Kidney glomerular epithelial cell (primary cell): ENCODE results near the gene ATG16L1.

Source experiments
- DNase-seq: peaks from one replicate; lab custom pipeline; 2025; lab: John Stamatoyannopoulos, UW

ATG16L1 gene

DNA sequence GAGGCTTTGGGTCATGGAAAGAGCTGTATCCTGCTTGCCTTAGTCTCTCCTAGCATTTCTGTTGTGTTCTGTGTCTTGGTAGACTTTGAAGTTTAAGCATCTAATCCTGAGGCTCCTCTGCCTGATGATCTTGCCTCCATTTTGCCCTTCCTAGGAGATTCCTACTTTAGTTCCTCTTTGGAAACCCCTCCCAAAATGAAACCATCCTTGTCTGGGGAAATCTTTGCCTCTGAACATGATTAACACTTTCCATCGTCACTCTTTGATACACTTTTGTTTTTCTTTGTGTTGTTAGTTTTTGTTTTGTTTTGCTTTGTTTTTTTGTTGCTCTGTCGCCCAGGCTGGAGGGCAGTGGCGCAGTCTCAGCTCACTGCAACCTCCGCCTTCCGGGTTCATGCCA is 9.2 kb downstream of the ATG16L1 start:
- DNase-seq: no peak

DNA sequence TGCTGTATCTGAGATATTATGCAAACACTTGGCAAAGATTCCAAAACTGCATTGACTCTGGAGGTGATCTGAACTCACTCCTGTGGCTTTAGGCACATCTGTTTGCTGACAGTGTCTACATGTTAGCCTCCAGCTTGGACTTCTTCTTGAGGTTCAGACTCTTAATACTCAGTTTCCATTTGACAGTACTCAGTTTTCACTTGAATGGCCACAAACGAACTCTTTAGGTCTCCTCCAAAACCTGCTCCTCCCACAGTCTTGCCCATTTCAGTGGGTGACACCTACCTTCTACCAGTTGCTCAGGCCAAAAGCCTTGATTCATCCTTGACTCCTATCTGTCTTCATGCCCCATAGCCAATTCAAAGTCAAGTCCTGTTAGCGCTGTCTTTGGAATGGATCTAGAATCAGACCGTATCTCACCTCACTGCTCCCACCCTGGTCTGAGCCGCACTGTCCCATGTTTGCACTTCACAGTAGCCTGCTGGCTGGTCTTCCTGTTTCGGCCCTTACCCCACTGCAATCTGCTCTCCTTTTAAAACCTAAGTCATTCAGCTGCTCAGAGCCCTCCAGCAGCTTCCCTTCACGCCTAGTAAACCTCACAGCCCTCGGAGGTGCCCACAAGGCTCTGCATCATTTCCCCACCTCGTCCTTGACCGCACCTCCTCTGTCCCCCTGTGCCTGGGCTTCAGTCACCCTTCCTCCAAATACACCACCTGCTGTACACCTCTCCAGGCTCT is 10.5 kb downstream of the ATG16L1 start:
- no peak for DNase-seq

DNA sequence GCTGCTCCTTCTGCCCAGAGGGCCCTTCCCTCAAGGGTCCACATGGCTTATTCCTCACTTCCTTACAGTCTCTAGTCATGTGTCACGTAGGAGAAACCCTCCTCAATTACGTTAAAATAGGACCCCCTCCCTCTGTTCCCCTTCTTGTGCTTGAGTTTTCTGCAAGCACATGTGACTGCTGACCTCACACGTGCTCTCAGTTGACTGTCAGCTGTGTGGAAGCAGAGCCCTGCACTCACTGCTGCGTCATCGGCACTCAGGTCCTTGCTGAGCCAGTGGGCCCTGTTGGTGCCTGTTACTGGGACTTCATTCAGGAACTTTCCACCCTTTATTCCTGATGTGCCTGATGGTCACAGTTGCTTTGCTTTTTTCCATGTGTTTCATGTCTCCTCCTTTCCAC is 11.1 kb downstream of the ATG16L1 start:
- no peak for DNase-seq

DNA sequence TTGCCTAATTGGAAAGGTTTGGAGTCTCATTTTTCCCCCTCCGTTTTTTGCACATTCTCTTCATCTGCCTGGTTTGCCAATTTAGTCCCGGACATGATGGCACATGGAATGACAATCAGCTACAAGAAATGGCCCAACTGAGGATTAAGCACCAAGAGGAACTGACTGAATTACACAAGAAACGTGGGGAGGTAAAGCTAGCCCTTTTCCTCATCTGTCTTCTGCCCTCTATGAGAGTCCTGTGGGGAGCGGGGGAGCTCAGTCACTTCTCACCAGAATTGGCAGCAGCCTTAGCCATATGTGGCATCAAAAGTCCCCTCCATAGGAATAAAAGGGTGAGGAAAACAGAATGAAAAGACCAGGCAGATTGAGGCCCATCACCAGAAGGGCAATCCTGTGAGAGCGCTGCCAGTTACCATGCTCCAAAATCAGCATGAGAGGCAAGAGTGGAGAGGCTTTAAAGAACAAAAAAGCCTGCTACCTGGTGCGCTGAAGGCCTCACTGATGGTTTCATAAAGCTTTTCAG is 11.6 kb downstream of the ATG16L1 start:
- DNase-seq: no peak

DNA sequence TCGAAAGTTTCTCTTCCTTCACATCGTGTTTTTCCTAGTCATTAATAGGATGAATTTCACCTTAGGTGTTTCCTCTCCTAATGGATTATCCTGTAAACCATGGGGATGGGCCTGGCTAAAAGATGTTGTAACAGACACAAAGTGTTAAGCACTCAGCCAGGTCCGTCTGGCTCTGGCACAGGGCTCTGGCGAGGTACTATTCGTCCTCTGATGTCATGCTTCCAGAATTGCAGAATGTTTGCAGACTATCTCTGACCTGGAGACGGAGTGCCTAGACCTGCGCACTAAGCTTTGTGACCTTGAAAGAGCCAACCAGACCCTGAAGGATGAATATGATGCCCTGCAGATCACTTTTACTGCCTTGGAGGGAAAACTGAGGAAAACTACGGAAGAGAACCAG is 13.2 kb downstream of the ATG16L1 start:
- DNase-seq: no peak

DNA sequence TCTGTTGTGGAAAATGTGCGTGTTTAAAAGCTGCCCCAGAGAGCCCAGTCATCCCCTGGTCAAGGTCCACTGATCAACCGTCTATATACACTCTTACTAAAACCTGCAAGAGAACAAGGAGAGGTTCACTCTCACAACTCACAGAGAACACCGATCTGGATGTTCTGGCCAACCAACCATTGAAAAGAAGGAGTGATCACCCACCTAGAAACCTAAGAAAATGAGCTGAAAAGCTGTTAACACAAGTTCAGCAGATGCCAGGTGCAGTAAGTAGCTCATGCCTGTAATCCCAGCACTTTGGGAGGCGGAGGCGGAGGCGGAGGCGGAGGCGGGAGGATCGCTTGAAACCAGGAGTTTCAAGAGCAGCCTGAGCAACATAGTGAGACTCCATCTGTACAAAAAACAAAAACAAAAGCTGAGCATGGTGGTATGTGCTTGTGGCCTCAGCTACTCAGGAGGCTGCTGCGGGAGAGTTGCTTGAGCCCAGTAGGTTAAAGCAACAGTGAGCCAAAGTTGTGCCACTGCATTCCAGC is 14.5 kb downstream of the ATG16L1 start:
- DNase-seq: peak; percentile 39

DNA sequence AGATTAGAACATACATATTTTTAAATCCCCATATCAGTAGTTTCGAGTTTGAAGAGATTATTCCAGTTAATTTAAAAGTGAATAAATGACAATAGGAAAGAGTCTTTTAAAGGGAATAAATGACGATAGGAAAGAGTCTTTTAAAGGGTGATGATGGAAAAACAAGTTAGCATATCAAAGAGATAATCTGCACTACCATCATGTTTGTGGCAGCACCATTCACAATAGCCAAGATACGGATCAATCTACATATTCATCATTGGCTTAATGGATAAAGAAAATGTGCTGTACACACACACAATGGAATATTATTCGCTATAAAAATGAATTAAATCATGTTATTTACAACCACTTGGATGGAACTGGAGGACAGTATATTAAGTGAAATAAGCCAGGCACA is 15.0 kb downstream of the ATG16L1 start:
- no peak for DNase-seq

DNA sequence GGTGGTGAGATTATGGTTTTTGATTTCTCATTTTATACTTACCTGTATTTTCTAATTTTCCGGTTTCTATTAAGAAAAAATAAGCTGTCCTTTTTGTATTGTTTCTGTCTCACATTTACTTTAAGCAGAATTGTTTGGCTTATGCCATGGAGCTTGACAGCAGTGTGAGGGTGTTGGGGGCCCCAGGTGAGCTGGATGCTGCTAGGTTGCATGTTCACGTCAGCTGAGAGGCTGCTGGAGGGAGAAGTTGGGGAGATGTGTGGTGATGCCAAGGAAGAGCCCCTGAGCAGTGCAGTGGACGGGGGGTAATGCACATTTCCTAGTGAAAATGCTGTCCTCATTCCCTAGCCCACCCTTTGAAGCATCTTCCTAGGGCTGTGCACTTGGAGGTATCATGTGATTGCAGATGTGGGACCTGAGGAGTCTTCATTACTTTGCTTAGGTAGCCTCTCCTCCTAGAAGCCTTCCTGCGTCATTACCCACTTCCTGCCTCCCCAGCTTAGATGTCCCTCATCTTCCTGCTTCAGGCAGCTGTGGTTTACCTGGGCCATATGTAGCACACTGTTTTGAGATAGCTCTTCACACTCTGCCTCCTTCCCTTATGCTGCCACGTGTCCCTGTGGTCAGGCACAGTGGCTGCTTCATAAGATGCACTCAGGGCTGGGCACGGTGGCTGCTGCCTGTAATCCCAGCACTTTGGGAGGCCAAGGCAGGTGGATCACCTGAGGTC is 16.2 kb downstream of the ATG16L1 start:
- no peak for DNase-seq

DNA sequence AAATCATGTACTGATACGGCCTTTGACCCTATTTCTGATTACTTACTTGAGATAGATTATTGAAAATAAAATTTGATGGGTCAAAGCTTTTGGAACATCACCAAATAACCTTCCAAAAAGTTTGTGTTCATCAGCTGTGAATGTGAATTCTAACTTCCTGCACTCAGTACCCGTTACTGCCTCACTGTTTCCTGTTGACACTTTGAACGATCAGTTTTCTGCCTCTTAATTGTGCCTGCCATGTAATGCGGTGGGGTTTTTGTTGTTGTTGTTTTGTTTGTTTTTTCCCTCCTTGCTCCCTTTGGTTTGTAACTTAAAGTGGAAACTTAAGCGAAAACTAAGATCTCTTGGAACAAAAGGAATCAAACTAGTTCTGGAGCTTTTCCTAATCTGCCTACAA is 18.9 kb downstream of the ATG16L1 start:
- no peak for DNase-seq

DNA sequence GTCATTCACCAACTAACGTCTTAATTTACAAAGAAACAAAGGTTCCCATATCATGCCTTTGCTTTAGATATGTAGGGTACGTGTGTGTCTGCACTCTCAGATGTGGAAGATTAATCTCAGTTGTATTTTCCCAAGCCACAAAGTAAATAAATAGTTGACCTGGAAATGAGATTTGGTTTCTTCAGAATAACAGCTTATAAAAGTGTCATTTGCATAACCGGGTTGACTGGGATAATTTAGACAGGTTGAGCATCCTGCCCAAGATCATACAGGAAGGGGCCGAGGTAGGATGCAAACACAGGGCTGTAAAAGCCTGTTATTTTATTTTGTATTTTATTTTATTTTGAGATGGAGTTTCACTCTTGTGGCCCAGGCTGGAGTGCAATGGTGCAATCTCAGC is 19.5 kb downstream of the ATG16L1 start:
- DNase-seq: no peak

DNA sequence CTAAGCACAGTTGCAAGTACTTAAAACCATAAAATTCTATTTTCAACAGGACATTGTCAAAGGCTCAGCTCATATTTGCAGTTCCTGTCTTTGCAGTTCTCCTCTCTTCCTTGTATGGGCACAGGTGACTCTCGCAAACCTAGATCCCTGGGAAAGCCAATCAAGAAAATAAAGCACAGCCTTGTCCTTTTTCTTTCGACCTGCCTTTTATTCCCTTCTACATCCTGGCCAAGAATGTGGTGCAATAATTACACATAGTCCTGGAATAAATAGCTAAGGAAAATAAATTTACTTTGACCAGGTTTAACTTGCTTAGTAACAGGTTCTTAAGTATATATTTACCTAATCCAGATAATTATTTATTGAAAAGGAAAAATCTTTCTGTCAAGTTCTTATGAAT is 20.2 kb downstream of the ATG16L1 start:
- DNase-seq: no peak

DNA sequence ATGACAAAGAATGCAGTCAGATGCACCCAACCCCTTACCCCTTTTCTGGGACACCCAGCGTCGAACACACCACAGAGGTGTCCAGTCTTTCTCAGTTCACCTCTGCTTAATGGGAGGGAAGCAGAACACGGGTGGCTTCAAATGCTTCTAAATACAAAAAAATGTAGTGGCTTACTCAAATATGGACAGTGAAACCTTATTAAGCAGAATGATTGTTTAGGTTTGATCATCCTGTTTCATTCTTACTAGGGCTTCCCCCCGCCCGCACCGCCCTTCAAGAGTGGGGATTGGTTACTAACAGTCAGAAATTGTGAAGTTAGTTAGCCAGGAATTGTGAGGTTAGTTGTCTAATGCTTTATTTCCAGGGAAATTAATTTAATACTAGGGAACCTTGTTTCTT is 21.6 kb downstream of the ATG16L1 start:
- no peak for DNase-seq

DNA sequence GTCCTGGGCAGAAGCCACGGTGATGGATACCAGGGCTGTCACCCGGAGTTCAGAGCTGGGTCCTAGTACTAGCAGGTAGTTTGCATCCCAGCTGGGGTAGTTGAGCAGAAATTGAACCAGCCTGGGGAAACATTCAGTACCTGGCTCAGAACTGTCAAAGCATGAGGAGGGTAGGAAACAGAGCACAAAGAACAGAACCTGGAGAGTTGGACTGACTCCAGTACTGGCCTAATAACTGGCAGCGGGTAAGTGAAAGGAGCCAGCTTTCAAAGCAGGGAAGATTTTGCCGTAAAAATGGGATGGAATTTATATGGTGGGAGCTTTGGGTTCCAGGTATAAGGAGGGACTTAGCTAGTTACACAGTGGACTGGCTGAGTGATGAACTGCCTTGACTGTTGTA is 23.8 kb downstream of the ATG16L1 start:
- no peak for DNase-seq

DNA sequence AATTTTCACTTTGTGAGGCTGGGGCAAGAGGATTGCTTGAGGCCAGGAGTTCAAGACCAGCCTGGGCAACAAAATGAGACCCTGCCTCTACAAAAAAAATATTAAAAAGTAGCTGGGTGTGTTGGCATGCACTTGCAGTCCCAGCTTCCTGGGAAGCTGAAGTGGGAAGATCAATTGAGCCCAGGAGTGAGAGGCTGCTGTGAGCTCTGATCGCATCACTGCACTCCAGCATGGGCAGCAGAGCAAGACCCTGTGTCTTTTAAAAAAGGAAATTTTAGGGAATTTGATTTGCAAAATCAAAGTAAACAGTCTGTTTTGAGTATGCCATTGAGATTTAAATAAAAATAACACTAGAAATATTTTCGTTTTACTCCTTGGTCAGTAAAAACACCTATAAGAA is 27.4 kb downstream of the ATG16L1 start:
- DNase-seq: no peak

DNA sequence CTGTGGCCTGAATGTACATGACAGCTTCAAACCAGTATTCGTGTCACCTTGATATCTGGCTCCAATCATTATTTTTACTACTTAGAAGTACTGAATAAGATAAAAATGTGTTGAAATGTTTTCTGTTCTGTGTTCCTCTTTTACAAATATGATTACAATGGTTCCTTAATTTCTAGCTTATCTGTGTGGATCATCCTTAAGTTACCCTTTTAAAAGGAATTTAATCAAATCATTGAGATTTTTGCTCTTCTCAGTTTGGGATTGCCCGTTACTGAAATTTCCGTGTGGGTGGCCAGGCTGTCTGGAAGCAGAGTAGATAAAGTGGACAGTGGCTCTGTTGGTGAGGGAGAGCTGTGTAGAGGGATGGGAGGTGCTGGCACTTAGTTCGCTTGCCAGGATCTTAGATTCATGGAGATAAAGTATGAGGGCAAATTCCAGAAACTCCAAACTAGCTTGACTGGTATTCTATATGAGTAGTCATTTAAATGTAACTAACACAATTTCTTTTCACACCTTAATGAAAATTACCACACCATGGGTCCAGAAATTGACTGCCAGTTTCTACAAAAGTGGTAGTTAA is 28.7 kb downstream of the ATG16L1 start:
- DNase-seq: no peak

DNA sequence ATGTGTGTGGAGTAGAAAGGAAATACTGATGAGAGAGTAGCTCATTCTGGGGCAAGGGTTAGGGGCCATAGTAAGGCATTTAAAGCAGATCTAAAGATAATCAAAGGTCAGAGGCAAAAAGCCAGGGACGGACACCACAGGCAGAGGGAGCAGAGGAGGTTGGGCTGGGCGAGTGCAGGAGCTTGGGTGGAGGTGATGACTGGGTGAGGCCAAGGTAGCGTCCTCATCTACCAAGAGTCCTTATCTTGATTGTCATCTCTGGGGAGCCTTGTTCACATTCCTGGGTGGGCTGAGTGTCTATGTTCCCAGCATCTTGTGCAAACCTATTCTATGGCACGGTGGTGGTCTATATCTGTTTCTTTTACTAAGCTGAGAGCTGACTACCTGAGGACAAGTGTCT is 30.1 kb downstream of the ATG16L1 start:
- no peak for DNase-seq

DNA sequence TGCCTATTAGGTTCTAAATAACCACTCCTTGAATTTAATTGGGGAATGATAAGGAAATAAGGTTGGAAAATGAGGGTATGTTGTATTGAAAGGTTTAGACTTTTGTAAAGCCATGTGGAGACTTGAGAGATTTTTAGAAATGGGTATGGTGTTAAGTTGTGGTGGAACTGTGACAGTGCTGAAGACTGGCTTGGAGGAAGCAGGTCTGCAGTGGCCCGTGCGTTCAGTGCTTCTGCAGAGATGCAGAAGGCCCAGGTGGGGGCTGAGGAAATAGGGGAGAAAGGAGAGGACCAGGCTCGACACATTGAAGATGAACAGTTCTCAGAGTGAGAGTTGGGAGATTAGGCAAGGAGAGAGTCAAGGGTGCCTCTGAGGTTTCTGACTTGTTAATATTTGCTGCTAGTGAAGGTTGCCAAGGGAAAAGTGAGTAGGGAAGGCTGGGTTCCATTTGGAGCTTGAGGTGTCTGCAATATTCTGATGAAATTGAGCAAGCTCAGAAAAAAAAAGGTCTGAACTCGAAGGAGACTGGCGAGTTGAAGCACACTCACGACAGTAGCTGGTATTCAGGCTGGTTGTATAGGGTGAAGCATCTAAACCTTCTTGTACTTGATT is 30.6 kb downstream of the ATG16L1 start:
- no peak for DNase-seq

DNA sequence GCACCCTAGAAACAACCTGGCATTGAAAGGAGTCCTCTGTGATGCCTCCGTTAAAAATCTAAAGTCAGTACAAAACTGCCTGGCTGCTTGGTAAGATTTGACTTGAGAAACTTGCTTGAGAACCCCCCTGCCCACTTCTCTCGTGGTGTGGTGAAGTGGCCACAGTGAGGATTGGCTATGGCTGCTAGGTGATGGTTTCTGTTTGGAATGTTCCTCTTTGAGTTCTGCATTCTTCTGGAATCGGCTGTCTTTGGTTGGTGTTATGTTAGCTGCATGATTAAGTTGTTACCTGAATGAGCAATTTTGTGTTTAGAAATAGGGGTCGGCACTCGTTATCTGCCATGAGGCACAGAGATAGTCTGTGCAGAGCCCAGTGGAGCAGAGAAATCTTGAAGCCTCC is 34.4 kb downstream of the ATG16L1 start:
- DNase-seq: peak; percentile 76

DNA sequence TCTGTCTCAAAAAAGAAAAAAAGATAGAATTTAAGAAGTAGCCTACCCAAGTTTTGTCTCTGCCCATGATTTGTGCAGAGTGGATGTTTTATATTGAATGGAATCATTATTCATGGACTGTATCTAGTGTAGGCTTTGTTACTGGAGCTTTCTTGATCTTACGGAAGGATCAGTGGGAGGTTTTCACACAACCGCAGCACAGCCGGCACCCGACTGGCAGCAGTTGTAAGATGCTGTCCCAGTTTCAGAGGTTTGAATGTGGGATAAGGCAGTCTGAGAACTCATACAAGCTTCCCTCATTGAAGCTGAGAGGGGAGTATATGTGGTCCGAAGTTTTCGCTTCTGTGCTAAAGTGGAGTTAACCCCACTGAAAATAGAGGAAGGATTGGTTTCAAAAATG is 36.4 kb downstream of the ATG16L1 start:
- DNase-seq: no peak

DNA sequence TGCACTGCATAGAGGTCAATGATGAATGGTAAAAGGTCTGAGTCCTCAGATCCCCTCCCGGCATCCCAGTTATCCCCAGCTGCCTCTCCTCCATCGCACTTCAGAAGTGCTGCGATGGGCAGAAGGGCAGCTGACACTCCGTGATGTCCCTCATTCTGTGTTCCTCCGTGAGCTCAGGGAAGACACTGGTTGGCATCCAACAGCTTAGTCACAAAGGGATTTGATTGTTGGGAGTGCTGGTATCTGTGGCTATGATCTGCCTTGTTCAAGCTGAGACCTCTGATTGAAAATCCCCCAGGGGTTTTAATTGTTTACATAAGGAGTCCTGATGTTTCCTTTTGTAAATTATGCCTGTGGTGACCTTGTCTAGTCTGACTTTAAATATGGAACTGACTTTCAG is 37.2 kb downstream of the ATG16L1 start:
- no peak for DNase-seq

DNA sequence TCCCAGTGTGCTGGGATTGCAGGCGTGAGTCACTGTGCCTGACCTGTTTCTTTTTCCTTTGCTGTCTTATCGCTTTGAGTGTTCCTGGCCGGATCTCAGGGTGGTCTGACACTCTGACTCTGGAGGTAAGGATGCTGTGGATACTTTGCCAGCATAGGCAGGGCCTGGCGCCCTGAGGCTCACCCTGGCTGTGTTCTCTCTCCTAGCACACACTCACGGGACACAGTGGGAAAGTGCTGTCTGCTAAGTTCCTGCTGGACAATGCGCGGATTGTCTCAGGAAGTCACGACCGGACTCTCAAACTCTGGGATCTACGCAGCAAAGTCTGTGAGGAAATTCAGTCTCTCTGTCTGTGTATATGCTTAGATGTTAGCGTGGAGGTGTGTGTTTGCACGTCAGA is 38.2 kb downstream of the ATG16L1 start:
- DNase-seq: no peak

DNA sequence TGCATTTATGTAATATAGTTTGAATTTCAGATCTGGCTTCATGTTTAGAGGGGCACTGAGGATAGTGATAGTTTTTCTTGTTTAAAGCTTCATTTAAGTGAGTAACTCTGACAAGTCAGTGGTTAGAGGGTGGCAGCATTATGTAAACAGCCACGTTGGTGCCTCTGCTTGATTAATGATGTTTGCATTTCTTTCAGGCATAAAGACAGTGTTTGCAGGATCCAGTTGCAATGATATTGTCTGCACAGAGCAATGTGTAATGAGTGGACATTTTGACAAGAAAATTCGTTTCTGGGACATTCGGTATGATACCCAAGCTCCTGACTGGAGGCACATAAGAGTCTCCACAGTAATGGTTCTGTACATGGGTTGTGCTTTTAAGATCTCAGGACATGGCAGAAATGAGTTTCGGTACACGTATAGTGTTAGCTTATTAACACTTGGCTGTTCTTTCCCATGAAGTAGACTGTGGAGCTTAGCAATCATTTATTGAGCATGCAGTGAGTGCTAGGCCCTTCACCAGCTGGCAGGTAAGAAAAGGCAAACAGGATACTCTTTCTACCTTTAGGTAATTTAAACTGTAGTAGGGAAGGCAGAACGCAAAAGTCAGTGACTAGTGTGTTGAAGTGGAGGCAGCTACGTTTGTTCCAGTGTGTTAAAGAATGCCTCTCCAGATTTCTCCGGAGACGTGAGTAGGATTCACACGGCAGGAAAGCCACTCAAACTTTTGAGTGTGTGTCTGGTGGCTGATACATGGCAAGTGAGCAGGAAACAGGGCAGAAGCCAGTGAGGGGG is 38.8 kb downstream of the ATG16L1 start:
- DNase-seq: no peak
